IMR-90 (cell line): Measurements from ENCODE around the gene KRTAP4-8. TPM values are rescaled to one million over a fixed set of nuclear protein-coding genes. Genes with fewer than 3 reads are reported as not detected.

Experiments used
- ATAC-seq: fragments of 200-7000 bp; cut with Tn5 transposase; 2 replicates; pipeline ENCODE4 v1.9.1; 2020; ENCODE audit warnings: low read depth, mild to moderate bottlenecking, moderate library complexity
- BruUV-seq: library from RNA; stranded (reverse); fragments of 400-500 nt; replicated peaks from 2 replicates; lab custom pipeline; 2021; lab: Mats Ljungman, UMichigan
- CTCF ChIA-PET: fragments of 300-600 bp; formaldehyde crosslinking; extraction: SDS; loops from one replicate; lab custom pipeline; 2021; ENCODE audit warnings: antibody characterized with exemption; lab: Yijun Ruan, JAX
- POLR2A ChIA-PET: fragments of 300-600 bp; sonication (Branson Sonifier 250); formaldehyde crosslinking; loops from one replicate; lab custom pipeline; 2022; ENCODE audit warnings: antibody characterized with exemption; ENCODE audit not compliant: unreplicated experiment; lab: Charles Lee
- DNase-seq: peaks from one replicate; pipeline ENCODE4 v3.0.0; 2013
- H2AFZ ChIP-seq: replicated peaks from 2 replicates; pipeline ENCODE3; 2013; ENCODE audit warnings: low read length, mild to moderate bottlenecking; ENCODE audit not compliant: poor library complexity
- H2AK5ac ChIP-seq: 2 replicates; pipeline ENCODE4 v1.6.1; 2013; ENCODE audit warnings: low read depth, low read length, inconsistent platforms
- H2AK9ac ChIP-seq: replicated peaks from 2 replicates; pipeline ENCODE3; 2013; ENCODE audit warnings: mild to moderate bottlenecking, low read depth, low read length, moderate library complexity; ENCODE audit not compliant: poor library complexity
- H2BK120ac ChIP-seq: 2 replicates; pipeline ENCODE4 v1.6.1; 2013; ENCODE audit warnings: low read depth, low read length, inconsistent platforms
- H2BK15ac ChIP-seq: 3 replicates; pipeline ENCODE4 v1.6.1; 2013; ENCODE audit warnings: low read depth, low read length, inconsistent platforms
- H2BK20ac ChIP-seq: 2 replicates; pipeline ENCODE4 v1.6.1; 2013; ENCODE audit warnings: low read depth, mild to moderate bottlenecking, inconsistent platforms, low read length, moderate library complexity
- H2BK5ac ChIP-seq: 2 replicates; pipeline ENCODE4 v1.6.1; 2013; ENCODE audit warnings: mild to moderate bottlenecking, low read depth, low read length, inconsistent platforms; ENCODE audit not compliant: poor library complexity, severe bottlenecking
- H3K14ac ChIP-seq: replicated peaks from 2 replicates; pipeline ENCODE4 v1.6.1; 2013; ENCODE audit warnings: low read depth, low read length, inconsistent platforms
- H3K18ac ChIP-seq: 2 replicates; pipeline ENCODE4 v1.6.1; 2013; ENCODE audit warnings: low read depth, low read length, control low read depth
- H3K23ac ChIP-seq: 2 replicates; pipeline ENCODE4 v1.6.1; 2013; ENCODE audit warnings: low read depth, low read length, inconsistent platforms
- H3K27ac ChIP-seq: 2 replicates; pipeline ENCODE4 v1.5.1; 2013; ENCODE audit warnings: mild to moderate bottlenecking, control low read depth, low read length; ENCODE audit not compliant: insufficient read depth
- H3K27me3 ChIP-seq: 2 replicates; pipeline ENCODE4 v1.6.1; 2013; ENCODE audit warnings: low read length; ENCODE audit not compliant: control insufficient read depth, insufficient read depth
- H3K36me3 ChIP-seq: 2 replicates; pipeline ENCODE4 v1.6.1; 2013; ENCODE audit warnings: low read length, mixed read lengths; ENCODE audit not compliant: control insufficient read depth, insufficient read depth
- H3K4ac ChIP-seq: 2 replicates; pipeline ENCODE4 v1.6.1; 2013; ENCODE audit warnings: low read depth, low read length, inconsistent platforms
- H3K4me1 ChIP-seq: 2 replicates; pipeline ENCODE4 v1.6.1; 2013; ENCODE audit warnings: low read length, mixed read lengths; ENCODE audit not compliant: control insufficient read depth, insufficient read depth
- H3K4me2 ChIP-seq: 2 replicates; pipeline ENCODE4 v1.6.1; 2013; ENCODE audit warnings: low read depth, mild to moderate bottlenecking, control low read depth, low read length, moderate library complexity
- H3K4me3 ChIP-seq: 2 replicates; pipeline ENCODE4 v1.5.1; 2013; ENCODE audit warnings: low read depth, mild to moderate bottlenecking, control low read depth, low read length, moderate library complexity; ENCODE audit not compliant: insufficient read depth
- H3K56ac ChIP-seq: 2 replicates; pipeline ENCODE4 v1.6.1; 2013; ENCODE audit warnings: low read length, inconsistent platforms; ENCODE audit not compliant: insufficient read depth; ENCODE audit errors: extremely low read depth
- H3K79me1 ChIP-seq, 2 experiments: 2 replicates each; pipeline ENCODE4 v1.6.1; 2013; ENCODE audit warnings: low read length in 2 of 2, inconsistent platforms in 1 of 2, low read depth in 1 of 2
- H3K9ac ChIP-seq: 2 replicates; pipeline ENCODE4 v1.6.1; 2013; ENCODE audit warnings: low read depth, low read length, control low read depth
- H3K9me1 ChIP-seq: 2 replicates; pipeline ENCODE4 v1.6.1; 2013; ENCODE audit warnings: low read length, inconsistent platforms; ENCODE audit not compliant: insufficient read depth
- H3K9me3 ChIP-seq: 2 replicates; pipeline ENCODE4 v1.6.1; 2013; ENCODE audit warnings: low read length; ENCODE audit not compliant: control insufficient read depth, insufficient read depth
- H4K20me1 ChIP-seq: 2 replicates; pipeline ENCODE4 v1.6.1; 2013; ENCODE audit warnings: low read length, inconsistent platforms; ENCODE audit not compliant: insufficient read depth
- H4K5ac ChIP-seq: 2 replicates; pipeline ENCODE4 v1.6.1; 2013; ENCODE audit warnings: mild to moderate bottlenecking, low read depth, low read length, control low read depth
- H4K8ac ChIP-seq, 2 experiments: 2 replicates each; pipeline ENCODE4 v1.6.1; 2013; ENCODE audit warnings: low read depth in 2 of 2, low read length in 2 of 2, control low read depth in 1 of 2, inconsistent platforms in 1 of 2
- H4K91ac ChIP-seq: 2 replicates; pipeline ENCODE4 v1.6.1; 2013; ENCODE audit warnings: low read depth, low read length, inconsistent platforms; ENCODE audit not compliant: insufficient read depth
- FOS ChIP-seq: fragments of 150-350 bp; IDR thresholded peaks from 2 replicates; pipeline ENCODE4 v1.6.1; 2016; ENCODE audit warnings: low read depth, low read length
- NFE2L2 ChIP-seq: fragments of 150-350 bp; IDR thresholded peaks from 2 replicates; pipeline ENCODE4 v1.6.1; 2016; ENCODE audit warnings: low read depth, mild to moderate bottlenecking, low read length
- POLR2A ChIP-seq: IDR thresholded peaks from 2 replicates; pipeline ENCODE4 v1.6.1; 2012; ENCODE audit warnings: mild to moderate bottlenecking, low read depth, low read length
- WGBS, 2 experiments: methylation state at CpG; one replicate each; pipeline versions ENCODE4 v1.1.5 to v1.1.7; 2013; ENCODE audit warnings: missing lambda C conversion rate in 2 of 2; ENCODE audit not compliant: insufficient read length in 1 of 2; ENCODE audit errors: extremely low coverage in 2 of 2; 5-methylcytosine and 5-hydroxymethylcytosine counted together
- dilution Hi-C: fragments of 300-500 bp; cut with HindIII; formaldehyde crosslinking; loops from one replicate; pipeline ENCODE4 v1.14.3; 2018; ENCODE audit warnings: low sequenced_read_pairs; ENCODE audit not compliant: unreplicated experiment
- in situ Hi-C: fragments of 300-500 bp; cut with MboI; formaldehyde crosslinking; loops from 3 replicates; pipeline ENCODE4 v1.14.3; 2019; ENCODE audit warnings: low sequenced_read_pairs, inconsistent platforms, mixed read lengths
- intact Hi-C: fragments of 100-400 bp; cut with micrococcal nuclease; formaldehyde crosslinking; loops from 2 replicates; pipeline ENCODE4 v1.10.0; 2022
- polyA plus RNA-seq, 3 experiments: library from polyadenylated mRNA; depleted of rRNA; stranded (reverse); fragments of >200 nt; gene quantifications; 2 replicates each; pipeline ENCODE4 v1.2.3, GENCODE V29; 2012; ENCODE audit warnings: low replicate concordance in 1 of 3
- total RNA-seq: library from RNA; depleted of rRNA; stranded (reverse); fragments of >200 nt; gene quantifications from 2 replicates; pipeline ENCODE4 v1.2.3, GENCODE V29; 2012

The KRTAP4-8 gene
- total and polyA plus RNA-seq, 2 of the 4 experiments (the other 2 are of a cell fraction), result not detected

DNA sequence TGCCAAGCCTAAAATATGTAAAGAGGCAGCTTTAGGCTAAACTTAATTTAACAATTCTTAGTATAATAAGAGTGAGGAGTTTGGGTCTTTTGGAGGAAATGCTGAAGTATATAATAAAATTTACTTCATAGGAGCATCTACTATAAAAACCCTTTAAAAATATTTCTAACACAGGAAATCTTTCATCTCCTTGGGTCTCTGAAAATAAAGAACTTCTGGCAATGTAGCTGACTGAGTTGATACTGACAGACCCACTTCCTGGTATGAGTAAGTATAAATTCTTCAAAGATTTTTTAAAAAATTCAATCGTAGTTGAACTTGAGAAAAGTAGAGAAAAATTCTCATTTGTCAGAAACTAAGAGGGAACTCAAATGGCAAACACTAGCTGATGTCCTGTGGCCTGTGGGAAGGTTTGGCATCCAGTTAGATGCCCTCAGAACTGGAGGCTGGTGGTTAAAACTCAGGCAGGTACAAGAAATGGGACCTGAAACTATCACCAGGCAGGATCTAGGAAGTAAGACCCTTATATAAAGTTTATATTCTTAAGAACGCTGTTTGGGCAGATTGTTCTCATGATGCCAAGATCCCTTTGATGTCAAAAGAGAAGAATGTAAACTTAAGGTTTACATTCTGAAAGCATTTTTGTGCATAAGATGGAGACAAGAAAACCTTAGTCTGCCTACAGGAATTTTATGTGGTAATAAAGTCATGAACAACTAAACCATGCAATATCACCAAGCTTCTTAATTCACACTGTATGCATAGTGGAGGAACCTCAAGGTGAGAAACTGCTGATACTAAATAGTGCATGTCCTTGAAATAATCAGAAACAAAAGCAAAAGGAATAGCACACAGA lies 36.2 kb upstream of the KRTAP4-8 start (continued):
- TF ChIP-seq NFE2L2, result no peak
- TF ChIP-seq FOS, result no peak

DNA sequence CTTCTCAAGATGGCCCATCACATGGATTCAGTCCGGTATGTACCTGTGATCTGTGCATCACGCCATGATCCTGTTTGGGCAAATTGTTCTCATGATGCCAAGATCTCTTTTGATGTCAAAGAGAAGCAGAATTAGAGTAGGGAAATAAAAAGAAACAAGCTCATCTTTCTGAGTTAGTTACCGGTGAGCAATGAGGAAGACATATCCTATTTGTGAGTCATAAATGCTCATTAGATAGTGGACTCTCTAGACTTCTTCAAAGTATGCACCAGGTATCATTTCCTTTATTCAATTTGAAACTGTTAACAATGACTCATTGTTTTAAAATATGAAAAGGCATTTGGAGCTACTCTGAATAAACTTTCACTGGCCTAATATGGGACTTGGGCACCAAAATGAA lies 34.0 kb upstream of the KRTAP4-8 start:
- Histone ChIP-seq H3K23ac (no peak overlapping the region), H2AFZ (no peak overlapping the region), H4K20me1 (no peaks in the 10 kb centered on the region), H4K91ac (peak overlapping the region; percentile 74), H2BK120ac (peak overlapping the region; percentile 91), H3K4me3 (no peak overlapping the region), H3K4ac (peak overlapping the region; percentile 77), H3K56ac (no peak overlapping the region), H3K36me3 (no peaks in the 10 kb centered on the region), H4K8ac (peak overlapping the region; percentile 31 to 90), H2BK20ac (peak overlapping the region; percentile 92), H3K79me1 (no peaks in the 10 kb centered on the region), H3K18ac (peak overlapping the region; percentile 98; the same call in 1 of the 2 replicates), H2BK15ac (peak overlapping the region; percentile 72; the same call in 2 of the 3 replicates), H3K27me3 (no peaks in the 10 kb centered on the region), H2BK5ac (peak overlapping the region; percentile 98), H3K9me3 (no peaks in the 10 kb centered on the region), H4K5ac (peak overlapping the region; percentile 95; the same call in 1 of the 2 replicates), H3K4me1 (peaks cover 4% of the 10 kb centered on the region), H3K14ac (peak overlapping the region; percentile 35), H2AK9ac (no peak overlapping the region), H3K27ac (peak overlapping the region; percentile 16; the same call in 1 of the 2 replicates), H3K4me2 (peak overlapping the region; percentile 76; the same call in 1 of the 2 replicates), H3K9ac (no peak overlapping the region), H3K9me1 (no peaks in the 10 kb centered on the region), H2AK5ac (peak overlapping the region; percentile 85)
- ATAC-seq, result peak; percentile 65; the same call in 1 of the 2 replicates
- dilution Hi-C loops, result no loop called here
- in situ Hi-C loops, result no loop called here
- intact Hi-C loops, result no loop called here
- DNase-seq, result peak; percentile 67
- WGBS, 2 experiments, result no CpG with 5 or more reads among the region's 3 CpGs
- BruUV-seq, result no TSS peak
- POLR2A ChIA-PET, result no interaction called here
- peak; percentile 57; the same call in 1 of the 2 replicates for TF ChIP-seq FOS
- TF ChIP-seq POLR2A, result no peak
- CTCF ChIA-PET, result interaction anchor here (1.0 kb wide), 1 partner anchor 198 kb away, joined by 3 read pairs; no protein-coding TSS in a partner anchor
